IPS-18a (cell line): Measurements from ENCODE around the gene RFT1.

Source experiments
- H3K27ac ChIP-seq: one replicate; pipeline ENCODE4 v1.5.1; 2013; ENCODE audit warnings: low read length
- H3K27me3 ChIP-seq: one replicate; pipeline ENCODE4 v1.6.1; 2013; ENCODE audit warnings: mild to moderate bottlenecking, low read length; ENCODE audit not compliant: control insufficient read depth, insufficient read depth
- H3K36me3 ChIP-seq: one replicate; pipeline ENCODE4 v1.6.1; 2013; ENCODE audit warnings: low read depth, low read length; ENCODE audit not compliant: control insufficient read depth
- H3K4me1 ChIP-seq: one replicate; pipeline ENCODE4 v1.6.1; 2013; ENCODE audit warnings: low read depth, low read length; ENCODE audit not compliant: control insufficient read depth
- H3K4me3 ChIP-seq: one replicate; pipeline ENCODE4 v1.5.1; 2013; ENCODE audit warnings: low read length
- H3K9ac ChIP-seq: one replicate; pipeline ENCODE4 v1.6.1; 2013; ENCODE audit warnings: mild to moderate bottlenecking, low read length, moderate library complexity
- H3K9me3 ChIP-seq: one replicate; pipeline ENCODE4 v1.6.1; 2013; ENCODE audit warnings: low read depth, low read length; ENCODE audit not compliant: control insufficient read depth

RFT1 gene

GRCh38 chr3:53161450-53161819 is 31.2 kb upstream of the RFT1 start:
- Histone ChIP-seq H3K9ac (no peak overlapping the region), H3K9me3 (no peaks in the 10 kb centered on the region), H3K4me1 (peaks cover 4% of the 10 kb centered on the region), H3K27me3 (peaks cover 8% of the 10 kb centered on the region), H3K4me3 (peak overlapping the region; percentile 73), H3K36me3 (no peaks in the 10 kb centered on the region), H3K27ac (no peak overlapping the region)

GRCh38 chr3:53160660-53161449 is 30.6 kb upstream of the RFT1 start, which contains the start of gene PRKCD:
Gene PRKCD (plus strand): TSS chr3:53161209. CDS start chr3:53178423, 17,214 bp downstream.
- Histone ChIP-seq H3K4me1 (peaks cover 4% of the 10 kb centered on the region), H3K36me3 (no peaks in the 10 kb centered on the region), H3K9me3 (no peaks in the 10 kb centered on the region), H3K27ac (no peak within 1 kb of the TSS), H3K27me3 (peaks cover 8% of the 10 kb centered on the region), H3K4me3 (peak within 1 kb of the TSS; percentile 73), H3K9ac (no peak within 1 kb of the TSS)

- Histone ChIP-seq H3K36me3 (no peaks in the 10 kb centered on the region), H3K4me1 (peaks cover 4% of the 10 kb centered on the region), H3K27ac (no peak overlapping the region), H3K9me3 (no peaks in the 10 kb centered on the region), H3K4me3 (peak overlapping the region; percentile 66), H3K27me3 (peaks cover 8% of the 10 kb centered on the region), H3K9ac (no peak overlapping the region)
These were observed 29.9 kb upstream of the RFT1 start for GRCh38 chr3:53160061-53160659.

- Histone ChIP-seq H3K9me3 (no peaks in the 10 kb centered on the region), H3K4me1 (peaks cover 4% of the 10 kb centered on the region), H3K27ac (no peak overlapping the region), H3K4me3 (no peak overlapping the region), H3K9ac (no peak overlapping the region), H3K36me3 (no peaks in the 10 kb centered on the region), H3K27me3 (peaks cover 8% of the 10 kb centered on the region)
These were observed 29.2 kb upstream of the RFT1 start for GRCh38 chr3:53159156-53160060.

- H3K36me3 ChIP-seq: no peaks in the 10 kb centered on the region
- H3K27ac ChIP-seq: no peak overlapping the region
- H3K4me1 ChIP-seq: peaks cover 4% of the 10 kb centered on the region
- peaks cover 8% of the 10 kb centered on the region for H3K27me3 ChIP-seq
- no peak overlapping the region for H3K9ac ChIP-seq
- H3K9me3 ChIP-seq: no peaks in the 10 kb centered on the region
- H3K4me3 ChIP-seq: no peak overlapping the region
These were observed 28.5 kb upstream of the RFT1 start for GRCh38 chr3:53158765-53159155.

GRCh38 chr3:53157974-53158580 is 27.8 kb upstream of the RFT1 start:
- Histone ChIP-seq H3K4me1 (peaks cover 4% of the 10 kb centered on the region), H3K27me3 (peaks cover 8% of the 10 kb centered on the region), H3K9ac (no peak overlapping the region), H3K27ac (no peak overlapping the region), H3K9me3 (no peaks in the 10 kb centered on the region), H3K4me3 (no peak overlapping the region), H3K36me3 (no peaks in the 10 kb centered on the region)

- H3K4me1 ChIP-seq: peaks cover 4% of the 10 kb centered on the region
- H3K9me3 ChIP-seq: no peaks in the 10 kb centered on the region
- no peaks in the 10 kb centered on the region for H3K36me3 ChIP-seq
- no peak overlapping the region for H3K27ac ChIP-seq
- H3K9ac ChIP-seq: no peak overlapping the region
- no peak overlapping the region for H3K4me3 ChIP-seq
- peaks cover 8% of the 10 kb centered on the region for H3K27me3 ChIP-seq
These were observed 26.2 kb upstream of the RFT1 start for GRCh38 chr3:53156368-53156834.

- Histone ChIP-seq H3K9ac (no peak overlapping the region), H3K27me3 (peaks cover 8% of the 10 kb centered on the region), H3K4me1 (peaks cover 4% of the 10 kb centered on the region), H3K27ac (no peak overlapping the region), H3K9me3 (no peaks in the 10 kb centered on the region), H3K36me3 (no peaks in the 10 kb centered on the region), H3K4me3 (no peak overlapping the region)
These were observed 25.5 kb upstream of the RFT1 start for GRCh38 chr3:53155760-53156159.

GRCh38 chr3:53154881-53155285 is 24.6 kb upstream of the RFT1 start:
- H3K27me3 ChIP-seq: peaks cover 2% of the 10 kb centered on the region
- no peaks in the 10 kb centered on the region for H3K9me3 ChIP-seq
- no peak overlapping the region for H3K9ac ChIP-seq
- H3K27ac ChIP-seq: no peak overlapping the region
- peaks cover 4% of the 10 kb centered on the region for H3K4me1 ChIP-seq
- H3K36me3 ChIP-seq: no peaks in the 10 kb centered on the region
- H3K4me3 ChIP-seq: no peak overlapping the region

- H3K9me3 ChIP-seq: no peaks in the 10 kb centered on the region
- H3K27me3 ChIP-seq: no peaks in the 10 kb centered on the region
- no peak overlapping the region for H3K9ac ChIP-seq
- no peak overlapping the region for H3K27ac ChIP-seq
- no peaks in the 10 kb centered on the region for H3K36me3 ChIP-seq
- no peak overlapping the region for H3K4me3 ChIP-seq
- H3K4me1 ChIP-seq: no peaks in the 10 kb centered on the region
These were observed 23.7 kb upstream of the RFT1 start for GRCh38 chr3:53153980-53154379.

GRCh38 chr3:53153264-53153823 is 23.1 kb upstream of the RFT1 start:
- H3K36me3 ChIP-seq: no peaks in the 10 kb centered on the region
- no peaks in the 10 kb centered on the region for H3K27me3 ChIP-seq
- no peaks in the 10 kb centered on the region for H3K9me3 ChIP-seq
- H3K4me3 ChIP-seq: no peak overlapping the region
- no peak overlapping the region for H3K9ac ChIP-seq
- no peak overlapping the region for H3K27ac ChIP-seq
- H3K4me1 ChIP-seq: no peaks in the 10 kb centered on the region
